Measurements from ENCODE around the gene ZBTB38.

DNA sequence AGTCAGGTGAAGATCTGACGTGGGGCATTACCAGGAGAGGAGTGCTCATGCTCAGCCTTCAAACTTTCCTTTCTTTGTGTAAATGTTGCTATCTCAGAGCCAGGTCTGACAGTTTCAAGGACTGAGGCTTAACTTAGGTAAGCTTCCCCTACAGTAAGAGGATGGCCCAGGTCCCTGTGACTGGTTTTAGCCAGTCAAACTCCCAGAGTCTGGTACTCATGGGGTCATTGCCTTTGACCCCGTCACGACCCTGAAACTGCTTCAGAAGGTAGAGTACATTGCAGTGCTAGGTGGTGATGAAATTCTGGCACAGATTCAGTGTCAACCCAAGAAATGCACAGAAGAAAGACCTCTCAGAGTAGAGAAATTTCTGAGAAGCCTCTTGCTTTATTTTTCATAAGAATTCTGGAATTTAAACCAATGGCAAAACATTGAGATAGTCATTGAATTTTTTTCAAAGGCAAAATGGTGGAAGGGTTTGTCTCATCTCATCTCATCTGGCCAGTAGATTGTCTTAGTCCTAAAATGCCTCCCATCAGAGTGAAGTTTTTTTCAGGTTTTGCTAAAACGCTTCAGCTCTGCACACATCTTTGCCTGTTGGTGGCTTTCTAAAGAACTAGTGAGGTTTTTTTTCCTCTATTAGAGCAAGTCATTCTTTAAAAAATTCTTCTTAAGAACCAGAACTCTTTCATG, 23.1 kb downstream of the ZBTB38 start:
- TF ChIP-seq, protein P1, sequence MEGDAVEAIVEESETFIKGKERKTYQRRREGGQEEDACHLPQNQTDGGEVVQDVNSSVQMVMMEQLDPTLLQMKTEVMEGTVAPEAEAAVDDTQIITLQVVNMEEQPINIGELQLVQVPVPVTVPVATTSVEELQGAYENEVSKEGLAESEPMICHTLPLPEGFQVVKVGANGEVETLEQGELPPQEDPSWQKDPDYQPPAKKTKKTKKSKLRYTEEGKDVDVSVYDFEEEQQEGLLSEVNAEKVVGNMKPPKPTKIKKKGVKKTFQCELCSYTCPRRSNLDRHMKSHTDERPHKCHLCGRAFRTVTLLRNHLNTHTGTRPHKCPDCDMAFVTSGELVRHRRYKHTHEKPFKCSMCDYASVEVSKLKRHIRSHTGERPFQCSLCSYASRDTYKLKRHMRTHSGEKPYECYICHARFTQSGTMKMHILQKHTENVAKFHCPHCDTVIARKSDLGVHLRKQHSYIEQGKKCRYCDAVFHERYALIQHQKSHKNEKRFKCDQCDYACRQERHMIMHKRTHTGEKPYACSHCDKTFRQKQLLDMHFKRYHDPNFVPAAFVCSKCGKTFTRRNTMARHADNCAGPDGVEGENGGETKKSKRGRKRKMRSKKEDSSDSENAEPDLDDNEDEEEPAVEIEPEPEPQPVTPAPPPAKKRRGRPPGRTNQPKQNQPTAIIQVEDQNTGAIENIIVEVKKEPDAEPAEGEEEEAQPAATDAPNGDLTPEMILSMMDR (IDR thresholded peaks at IDR 0.05; ENCODE audit: borderline replicate concordance, extremely low read depth, low read length, poor library complexity, severe bottlenecking), result no peak
- no peak for TF ChIP-seq EZH2 (IDR thresholded peaks at IDR 0.05; ENCODE audit: borderline replicate concordance, low read depth, low read length, severe bottlenecking)
